DMS79 (cell line): ENCODE results near the gene LIN7C.
"Not testable (repeated sequence)": the region's sequence is repeated elsewhere in the genome, so short reads cannot be mapped to it uniquely, and the experiment has no call there.

ENCODE experiments used
- DNase-seq: peaks from one replicate; lab custom pipeline; 2025; lab: John Stamatoyannopoulos, UW

LIN7C gene

GRCh38 chr11:27506200-27507182 is at the start of gene LIN7C:
LIN7C (minus strand) TSS chr11:27506769; CDS start chr11:27506752, 17 bp downstream.
- DNase-seq = peak; percentile 95

GRCh38 chr11:27555264-27555663 is 48.7 kb upstream of the LIN7C start:
- DNase-seq = no peak

DNA sequence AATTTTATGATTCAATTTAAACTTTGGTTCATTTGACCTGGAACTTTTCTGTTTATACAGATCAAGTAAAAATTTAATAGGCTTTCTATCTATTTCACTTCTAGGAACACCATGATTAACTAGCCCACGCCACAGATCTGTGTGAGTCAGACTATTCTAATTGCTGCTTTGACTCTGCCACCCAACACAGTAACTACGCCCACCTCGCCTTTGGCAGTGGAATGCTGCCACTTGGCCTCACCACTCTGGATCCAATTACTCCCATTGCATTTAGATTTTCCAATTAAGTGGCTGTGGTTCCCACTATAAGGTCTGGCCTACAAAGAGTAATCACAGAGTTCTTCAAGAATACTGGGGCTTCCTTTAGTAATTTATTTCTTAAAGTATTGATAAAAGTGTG is 46.6 kb upstream of the LIN7C start:
- DNase-seq = no peak

DNA sequence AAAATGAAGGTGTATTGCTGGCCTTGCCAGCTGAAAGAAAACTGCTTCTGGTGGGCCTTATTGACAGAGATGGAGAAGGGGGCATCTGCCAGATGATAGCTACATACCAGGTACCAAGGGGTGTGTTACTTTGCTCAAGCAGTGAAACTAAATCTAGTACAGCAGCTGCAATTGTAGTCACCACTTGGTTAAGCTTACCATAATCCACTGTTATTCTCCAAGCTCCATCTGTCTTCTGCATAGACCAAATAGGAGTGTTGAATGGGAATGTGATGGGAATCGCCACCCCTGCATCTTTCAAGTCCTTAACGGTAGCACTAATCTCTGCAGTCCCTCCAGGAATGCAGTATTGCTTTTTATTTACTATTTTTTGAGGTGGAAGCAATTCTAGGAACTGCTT is 45.8 kb upstream of the LIN7C start:
- no peak for DNase-seq

GRCh38 chr11:27551127-27551526 is 44.6 kb upstream of the LIN7C start:
- no peak for DNase-seq

DNA sequence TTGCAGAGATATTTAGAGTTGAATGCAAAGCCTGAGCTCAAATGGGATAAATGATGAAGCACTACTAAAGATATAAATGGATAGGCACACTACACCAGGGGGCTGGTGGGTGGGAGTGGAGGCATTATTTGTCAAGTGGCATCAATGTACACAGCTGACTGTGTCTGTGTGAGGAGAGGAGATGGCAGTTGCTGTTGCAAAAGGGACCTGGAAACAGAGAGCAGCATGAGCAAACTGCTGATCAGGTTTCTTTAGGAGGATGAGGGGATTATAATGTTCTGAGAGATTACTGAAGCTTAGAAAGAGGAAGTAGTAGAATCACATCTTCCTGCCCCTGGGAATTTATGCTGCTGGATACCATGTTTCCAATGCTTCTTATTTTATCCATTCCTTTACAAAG is 39.4 kb upstream of the LIN7C start:
- DNase-seq = no peak

DNA sequence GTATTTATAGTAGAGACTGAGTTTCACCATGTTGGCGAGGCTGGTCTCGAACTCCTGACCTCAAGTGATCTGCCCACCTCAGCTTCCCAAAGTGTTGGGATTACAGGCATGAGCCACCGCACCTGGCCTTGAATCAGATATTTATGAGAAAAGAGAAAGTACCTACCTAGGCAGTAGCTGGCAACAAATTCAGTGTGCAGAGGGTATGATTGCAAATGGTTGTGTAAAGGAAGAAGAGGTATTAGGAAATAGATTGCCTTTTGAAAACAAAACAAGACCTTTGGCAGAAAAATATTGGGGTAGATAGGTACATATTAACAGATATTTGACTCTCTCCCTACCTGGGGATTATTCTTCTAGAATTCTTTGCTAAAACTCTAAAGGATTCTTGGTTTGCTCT is 38.5 kb upstream of the LIN7C start:
- no peak for DNase-seq

- DNase-seq = no peak
Observed at GRCh38 chr11:27541790-27542189, 35.2 kb upstream of the LIN7C start.

DNA sequence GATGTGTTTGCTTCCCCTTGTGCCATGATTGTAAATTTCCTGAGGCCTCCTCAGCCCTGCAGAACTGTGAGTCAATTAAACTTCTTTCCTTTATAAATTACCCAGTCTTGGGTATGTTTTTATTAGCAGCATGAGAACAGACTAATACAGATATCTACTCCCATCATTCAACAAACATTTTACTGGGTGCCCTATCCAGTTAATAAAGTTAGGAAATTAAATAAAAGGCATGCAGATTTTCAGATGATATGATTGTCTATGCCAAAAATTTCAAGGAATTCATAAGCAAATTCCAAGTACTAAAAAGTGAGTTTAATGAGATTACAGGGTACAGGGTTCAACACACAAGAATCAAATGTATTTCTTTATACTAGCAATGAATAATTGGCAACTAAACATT is 33.5 kb upstream of the LIN7C start:
- DNase-seq = no peak

GRCh38 chr11:27535103-27535502 is 28.5 kb upstream of the LIN7C start:
- no peak for DNase-seq

GRCh38 chr11:27532652-27533325 is 26.2 kb upstream of the LIN7C start:
- DNase-seq = no peak

- DNase-seq = no peak
Observed at GRCh38 chr11:27528712-27529111, 22.1 kb upstream of the LIN7C start.

- no peak for DNase-seq
Observed at GRCh38 chr11:27526535-27526934, 20.0 kb upstream of the LIN7C start.

GRCh38 chr11:27525824-27526516 is 19.4 kb upstream of the LIN7C start:
- DNase-seq = no peak

DNA sequence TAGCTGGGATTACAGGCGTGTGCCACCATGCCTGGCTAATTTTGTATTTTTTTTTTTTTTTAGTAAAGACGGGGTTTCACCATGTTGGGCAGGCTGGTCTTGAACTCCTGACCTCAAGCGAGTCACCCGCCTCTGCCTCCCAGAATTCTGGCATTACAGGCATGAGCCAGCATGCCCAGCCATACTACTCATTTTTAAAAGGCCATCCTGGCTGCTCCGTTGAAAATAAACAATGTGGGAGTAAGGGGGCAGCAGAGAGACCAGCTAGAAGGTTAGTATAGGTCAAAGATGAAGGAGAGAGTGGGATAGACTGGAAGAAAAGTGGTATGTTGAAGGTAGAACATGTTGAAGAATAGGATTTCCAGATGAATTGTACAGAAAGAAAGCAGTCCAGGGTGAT is 17.6 kb upstream of the LIN7C start:
- no peak for DNase-seq

- DNase-seq = no peak
Observed at GRCh38 chr11:27520226-27520625, 13.7 kb upstream of the LIN7C start.

GRCh38 chr11:27518518-27518917 is 11.9 kb upstream of the LIN7C start:
- no peak for DNase-seq

DNA sequence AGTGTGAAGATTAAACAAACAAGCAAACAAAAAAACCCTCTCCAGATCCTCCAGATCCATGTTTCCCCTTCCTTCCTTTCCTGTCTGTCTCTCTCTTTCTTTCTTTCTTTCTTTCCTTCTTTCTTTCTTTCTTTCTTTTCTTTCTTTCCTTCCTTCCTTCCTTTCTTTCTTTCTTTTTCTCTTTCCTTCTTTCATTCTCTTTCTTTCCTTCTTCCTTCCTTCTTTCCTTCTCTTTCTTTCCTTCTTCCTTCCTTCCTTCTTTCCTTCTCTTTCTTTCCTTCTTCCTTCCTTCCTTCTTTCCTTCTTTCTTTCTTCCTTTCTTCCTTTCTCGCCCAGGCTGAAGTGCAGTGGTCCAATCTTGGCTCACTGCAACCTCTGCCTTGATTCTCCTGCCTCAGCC is 10.9 kb upstream of the LIN7C start:
- not testable (repeated sequence) for DNase-seq

GRCh38 chr11:27514558-27514957 is 8.0 kb upstream of the LIN7C start:
- no peak for DNase-seq

DNA sequence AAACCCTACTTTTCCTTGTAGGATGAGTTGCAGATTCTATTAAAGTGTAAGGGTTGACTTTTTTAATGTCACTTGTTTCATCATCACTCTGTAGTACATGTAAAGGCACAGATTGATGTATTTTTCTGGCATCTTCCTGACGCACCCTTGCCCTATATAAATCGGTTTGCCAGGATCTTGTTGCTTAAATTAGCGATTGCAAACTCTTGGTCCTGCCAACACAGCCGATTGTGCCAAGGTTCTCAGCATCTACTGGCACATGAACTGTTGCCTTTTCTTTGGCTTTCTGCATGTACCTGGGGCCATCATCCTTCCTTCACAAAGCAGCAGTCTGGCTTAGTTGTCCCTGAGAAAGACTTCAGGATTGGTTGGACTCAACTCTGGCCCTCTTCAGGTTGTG is 7.5 kb upstream of the LIN7C start:
- no peak for DNase-seq

DNA sequence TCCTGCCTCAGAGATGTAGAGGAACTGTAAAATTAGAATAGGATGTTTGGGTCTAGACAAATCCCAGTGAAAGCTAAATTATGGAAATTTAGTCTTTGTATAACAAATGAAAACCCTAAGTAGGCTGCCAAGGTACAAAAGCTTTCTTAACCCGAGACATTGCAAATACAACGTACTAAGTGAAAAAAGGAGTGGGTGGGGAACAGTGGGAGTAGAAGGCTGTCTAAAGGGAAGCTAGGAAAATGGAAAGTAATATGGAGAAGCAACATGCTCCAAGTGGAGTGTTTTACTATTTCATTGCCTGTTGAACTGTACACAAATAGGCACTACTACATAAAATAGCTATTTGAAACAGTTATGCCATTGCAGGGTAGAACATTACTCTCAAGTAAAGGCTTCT is 6.8 kb upstream of the LIN7C start:
- no peak for DNase-seq

GRCh38 chr11:27512238-27512637 is 5.7 kb upstream of the LIN7C start:
- no peak for DNase-seq

DNA sequence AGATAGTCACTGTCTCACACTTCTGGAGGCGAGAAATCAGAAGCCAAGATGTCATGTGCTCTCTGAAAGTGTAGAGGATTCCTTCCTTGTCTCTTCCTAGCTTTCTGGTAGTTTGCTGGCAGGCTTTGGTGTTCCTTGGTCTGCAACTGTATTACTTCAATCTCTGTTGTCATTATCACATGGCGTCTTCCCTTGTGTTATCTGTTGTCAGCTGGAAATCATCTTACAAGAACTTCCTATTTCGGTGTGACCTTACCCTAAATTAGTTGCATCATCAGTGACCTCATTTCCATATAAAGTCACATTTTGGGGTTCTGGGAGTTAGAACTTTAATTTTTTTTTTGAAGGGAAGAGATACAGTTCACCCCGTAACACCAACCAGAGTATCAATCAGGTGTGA is 3.3 kb upstream of the LIN7C start:
- DNase-seq = no peak
